ENCODE results near the gene BCAP29.

The BCAP29 gene

GRCh38 chr7:107582875-107583274, 2.8 kb downstream of the BCAP29 start:
- no peak for DNase-seq

- no peak for DNase-seq
Measured at GRCh38 chr7:107584716-107585115, 4.7 kb downstream of the BCAP29 start.

GRCh38 chr7:107588529-107589130, 8.6 kb downstream of the BCAP29 start:
- no peak for DNase-seq

GRCh38 chr7:107591421-107591820, 11.4 kb downstream of the BCAP29 start:
- no peak for DNase-seq

- DNase-seq = no peak
Measured at GRCh38 chr7:107592361-107593024, 12.4 kb downstream of the BCAP29 start.

GRCh38 chr7:107593025-107593410, 13.0 kb downstream of the BCAP29 start:
- no peak for DNase-seq

- DNase-seq = no peak
Measured at GRCh38 chr7:107594961-107595737, 15.1 kb downstream of the BCAP29 start.

- no peak for DNase-seq
Measured at GRCh38 chr7:107596881-107597581, 17.0 kb downstream of the BCAP29 start.

GRCh38 chr7:107597582-107597916, 17.5 kb downstream of the BCAP29 start:
- no peak for DNase-seq

GRCh38 chr7:107597953-107598352, 17.9 kb downstream of the BCAP29 start:
- DNase-seq = no peak

GRCh38 chr7:107599262-107599661, 19.2 kb downstream of the BCAP29 start:
- no peak for DNase-seq

- DNase-seq = no peak
Measured at GRCh38 chr7:107600816-107601215, 20.8 kb downstream of the BCAP29 start.

- DNase-seq = no peak
Measured at GRCh38 chr7:107605218-107605815, 25.3 kb downstream of the BCAP29 start.

- no peak for DNase-seq
Measured at GRCh38 chr7:107606303-107606702, 26.3 kb downstream of the BCAP29 start.

- DNase-seq = no peak
Measured at GRCh38 chr7:107609811-107610261, 29.8 kb downstream of the BCAP29 start.

- DNase-seq = no peak
Measured at GRCh38 chr7:107610323-107610722, 30.3 kb downstream of the BCAP29 start.

GRCh38 chr7:107613439-107613838, 33.4 kb downstream of the BCAP29 start:
- DNase-seq = no peak

- no peak for DNase-seq
Measured at GRCh38 chr7:107613948-107614347, 33.9 kb downstream of the BCAP29 start.

- no peak for DNase-seq
Measured at GRCh38 chr7:107614425-107614824, 34.4 kb downstream of the BCAP29 start.

- no peak for DNase-seq
Measured at GRCh38 chr7:107615910-107616680, 36.0 kb downstream of the BCAP29 start.

GRCh38 chr7:107622429-107622828, 42.4 kb downstream of the BCAP29 start:
- no peak for DNase-seq

GRCh38 chr7:107622894-107623293, 42.8 kb downstream of the BCAP29 start:
- no peak for DNase-seq

All from DMS53 (cell line).